NOMO-1 treated with dmso at 0.1 percent for 144 hours (cell line): ENCODE results near the gene PRPF6.

Source experiments
- DNase-seq: peaks from one replicate; lab custom pipeline; 2025; ENCODE audit not compliant: unreplicated experiment; lab: John Stamatoyannopoulos, UW

PRPF6 gene

GRCh38 chr20:63980806-63981728 lies at the start of gene PRPF6:
TSS of gene PRPF6 (plus strand) at chr20:63981132. CDS start at chr20:63981246, 114 bp downstream.
- DNase-seq = peak; percentile 98

GRCh38 chr20:63931735-63932134 lies 49.2 kb upstream of the PRPF6 start:
- DNase-seq = no peak

- DNase-seq = no peak
Observed at GRCh38 chr20:63932606-63933160, 48.2 kb upstream of the PRPF6 start.

- DNase-seq = no peak
Observed at GRCh38 chr20:63933646-63934045, 47.3 kb upstream of the PRPF6 start.

GRCh38 chr20:63934271-63935068 lies 46.5 kb upstream of the PRPF6 start:
- DNase-seq = no peak

- DNase-seq = no peak
Observed at GRCh38 chr20:63935447-63935846, 45.5 kb upstream of the PRPF6 start.

GRCh38 chr20:63937596-63937995 lies 43.3 kb upstream of the PRPF6 start:
- DNase-seq = no peak

GRCh38 chr20:63939061-63939935 lies 41.6 kb upstream of the PRPF6 start:
- DNase-seq = no peak

- no peak for DNase-seq
Observed at GRCh38 chr20:63940071-63940471, 40.9 kb upstream of the PRPF6 start.

GRCh38 chr20:63940472-63941266 lies 40.3 kb upstream of the PRPF6 start:
- no peak for DNase-seq

- DNase-seq = peak; percentile 79
Observed at GRCh38 chr20:63941282-63942081, 39.5 kb upstream of the PRPF6 start.

- no peak for DNase-seq
Observed at GRCh38 chr20:63942250-63942951, 38.5 kb upstream of the PRPF6 start.

GRCh38 chr20:63942969-63943807 lies 37.7 kb upstream of the PRPF6 start:
- DNase-seq = no peak

GRCh38 chr20:63943808-63944077 lies 37.2 kb upstream of the PRPF6 start:
- no peak for DNase-seq

GRCh38 chr20:63944078-63944941 lies 36.6 kb upstream of the PRPF6 start:
- DNase-seq = no peak

GRCh38 chr20:63945031-63945658 lies 35.8 kb upstream of the PRPF6 start:
- DNase-seq = no peak
